Measurements from ENCODE around the gene GALNT17.

The GALNT17 gene

GRCh38 chr7:71132127-71132376 lies at the start of gene GALNT17:
TSS of gene GALNT17 (plus strand) at chr7:71132144.
- in situ Hi-C loops (cut with MboI; ENCODE audit: low sequenced_read_pairs, unreplicated experiment), result no loop called here

GRCh38 chr7:71095266-71095860 lies 36.6 kb upstream of the GALNT17 start:
- in situ Hi-C loops (cut with MboI; ENCODE audit: low sequenced_read_pairs, unreplicated experiment), result no loop called here
- no peak for TF ChIP-seq CTCF (IDR thresholded peaks at IDR 0.05; ENCODE audit: borderline replicate concordance, control extremely low read depth, extremely low read depth, insufficient read depth, missing control alignments)

More at GRCh38 chr7:71132127-71132376, at the start of gene GALNT17:
- TF ChIP-seq CTCF (IDR thresholded peaks at IDR 0.05; ENCODE audit: borderline replicate concordance, control extremely low read depth, extremely low read depth, insufficient read depth, missing control alignments), result no peak
- no peak for DNase-seq (ENCODE audit: low spot score)

GRCh38 chr7:71096351-71096750 lies 35.6 kb upstream of the GALNT17 start:
- no peak for DNase-seq (ENCODE audit: low spot score)
- in situ Hi-C loops (cut with MboI; ENCODE audit: low sequenced_read_pairs, unreplicated experiment), result no loop called here
- no peak for TF ChIP-seq CTCF (IDR thresholded peaks at IDR 0.05; ENCODE audit: borderline replicate concordance, control extremely low read depth, extremely low read depth, insufficient read depth, missing control alignments)

More at GRCh38 chr7:71095266-71095860, 36.6 kb upstream of the GALNT17 start:
- no peak for DNase-seq (ENCODE audit: low spot score)

GRCh38 chr7:71106226-71106625 lies 25.7 kb upstream of the GALNT17 start:
- TF ChIP-seq CTCF (IDR thresholded peaks at IDR 0.05; ENCODE audit: borderline replicate concordance, control extremely low read depth, extremely low read depth, insufficient read depth, missing control alignments), result no peak
- DNase-seq (ENCODE audit: low spot score), result no peak
- in situ Hi-C loops (cut with MboI; ENCODE audit: low sequenced_read_pairs, unreplicated experiment), result no loop called here

GRCh38 chr7:71112436-71112835 lies 19.5 kb upstream of the GALNT17 start:
- no peak for DNase-seq (ENCODE audit: low spot score)
- in situ Hi-C loops (cut with MboI; ENCODE audit: low sequenced_read_pairs, unreplicated experiment), result no loop called here
- no peak for TF ChIP-seq CTCF (IDR thresholded peaks at IDR 0.05; ENCODE audit: borderline replicate concordance, control extremely low read depth, extremely low read depth, insufficient read depth, missing control alignments)

GRCh38 chr7:71120096-71120495 lies 11.8 kb upstream of the GALNT17 start:
- no peak for TF ChIP-seq CTCF (IDR thresholded peaks at IDR 0.05; ENCODE audit: borderline replicate concordance, control extremely low read depth, extremely low read depth, insufficient read depth, missing control alignments)

GRCh38 chr7:71129126-71129525 lies 2.8 kb upstream of the GALNT17 start:
- in situ Hi-C loops (cut with MboI; ENCODE audit: low sequenced_read_pairs, unreplicated experiment), result no loop called here
- TF ChIP-seq CTCF (IDR thresholded peaks at IDR 0.05; ENCODE audit: borderline replicate concordance, control extremely low read depth, extremely low read depth, insufficient read depth, missing control alignments), result no peak
- DNase-seq (ENCODE audit: low spot score), result no peak

More at GRCh38 chr7:71120096-71120495, 11.8 kb upstream of the GALNT17 start:
- in situ Hi-C loops (cut with MboI; ENCODE audit: low sequenced_read_pairs, unreplicated experiment), result no loop called here
- DNase-seq (ENCODE audit: low spot score), result no peak
